Measurements from ENCODE around the gene GSTA2. TPM values are rescaled to one million over a fixed set of nuclear protein-coding genes. Genes with fewer than 3 reads are reported as not detected.

GSTA2 gene
- total RNA-seq, 1 donor from 2014 or later, result not detected

DNA sequence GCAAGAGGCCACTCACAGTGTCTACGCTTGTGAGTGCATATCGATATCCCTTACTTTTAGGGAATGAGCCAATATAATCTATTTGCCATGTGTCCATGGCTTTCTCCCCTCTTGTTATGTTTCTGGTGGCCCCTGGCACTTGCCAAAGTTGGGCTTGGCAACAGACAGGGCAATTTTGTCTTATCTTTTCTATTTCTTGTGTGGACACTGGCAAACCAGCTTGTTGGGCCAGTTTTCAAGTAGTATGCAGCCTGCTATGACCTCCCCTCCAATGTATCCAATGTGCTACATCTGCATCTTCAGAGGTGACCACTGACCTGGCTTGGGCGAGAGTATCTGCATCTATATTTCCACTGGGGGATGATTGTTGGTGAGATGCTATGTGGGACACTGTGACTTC is 29.2 kb downstream of the GSTA2 start:
- no peak overlapping the region for H3K4me3 ChIP-seq (ENCODE audit: low read depth, low read length)
- no peak for TF ChIP-seq CTCF (conservative IDR thresholded peaks at IDR 0.05; ENCODE audit: low read depth, low read length)
- no peak for DNase-seq (ENCODE audit: low read depth)

- no peak overlapping the region for H3K4me3 ChIP-seq (ENCODE audit: low read depth, low read length)
- DNase-seq (ENCODE audit: low read depth), result no peak
Measured at GRCh38 chr6:52733172-52733571, 30.1 kb downstream of the GSTA2 start.

DNA sequence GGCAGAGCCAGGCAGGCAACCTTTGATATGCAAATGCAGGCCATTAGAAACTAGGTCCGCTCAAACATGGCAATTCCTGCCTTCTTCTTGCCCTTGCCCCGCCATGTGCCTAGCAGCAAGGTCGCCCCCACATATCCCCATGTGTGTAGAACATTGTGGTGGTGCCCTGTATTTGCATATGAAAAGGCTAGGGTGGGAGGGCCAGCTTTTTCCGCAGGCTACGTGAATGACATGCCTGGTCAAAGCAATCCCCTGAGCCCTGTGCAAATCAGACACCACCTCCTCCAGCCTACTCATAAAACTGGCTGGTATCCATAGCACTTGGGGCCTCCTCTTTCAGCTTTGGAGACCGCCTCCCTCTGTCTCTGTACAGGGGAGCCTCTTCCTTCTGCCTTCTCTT is 31.6 kb downstream of the GSTA2 start:
- TF ChIP-seq CTCF (conservative IDR thresholded peaks at IDR 0.05; ENCODE audit: low read depth, low read length), result no peak
- no peak overlapping the region for H3K4me3 ChIP-seq (ENCODE audit: low read depth, low read length)
- DNase-seq (ENCODE audit: low read depth), result no peak

More at GRCh38 chr6:52733172-52733571, 30.1 kb downstream of the GSTA2 start:
- no peak for TF ChIP-seq CTCF (conservative IDR thresholded peaks at IDR 0.05; ENCODE audit: low read depth, low read length)

GRCh38 chr6:52729576-52729975 is 33.7 kb downstream of the GSTA2 start:
- no peak overlapping the region for H3K4me3 ChIP-seq (ENCODE audit: low read depth, low read length)
- DNase-seq (ENCODE audit: low read depth), result no peak
- TF ChIP-seq CTCF (conservative IDR thresholded peaks at IDR 0.05; ENCODE audit: low read depth, low read length), result no peak

DNA sequence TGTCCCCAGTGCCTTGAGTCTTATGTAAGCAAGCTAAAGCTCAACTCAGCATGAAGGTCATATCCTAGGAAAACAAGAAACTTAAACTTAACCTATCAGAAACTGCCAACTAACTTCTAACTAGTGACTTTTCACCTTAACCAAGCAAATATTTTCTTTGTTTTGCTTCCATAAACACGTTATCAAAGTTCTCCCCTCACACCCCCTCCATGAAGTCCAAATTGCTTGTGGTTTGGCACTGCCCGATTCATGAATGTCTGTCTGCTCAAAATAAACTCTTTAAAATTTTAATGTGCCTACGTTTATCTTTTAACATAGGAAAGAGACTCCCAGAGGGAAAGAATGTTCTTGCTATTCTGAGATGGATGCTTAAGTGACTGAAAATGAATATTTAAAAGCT is 34.9 kb downstream of the GSTA2 start:
- H3K4me3 ChIP-seq (ENCODE audit: low read depth, low read length), result no peak overlapping the region
- TF ChIP-seq CTCF (conservative IDR thresholded peaks at IDR 0.05; ENCODE audit: low read depth, low read length), result no peak
- DNase-seq (ENCODE audit: low read depth), result no peak

- TF ChIP-seq CTCF (conservative IDR thresholded peaks at IDR 0.05; ENCODE audit: low read depth, low read length), result no peak
- no peak for DNase-seq (ENCODE audit: low read depth)
- no peak overlapping the region for H3K4me3 ChIP-seq (ENCODE audit: low read depth, low read length)
Measured at GRCh38 chr6:52727908-52728307, 35.4 kb downstream of the GSTA2 start.

GRCh38 chr6:52726741-52727535 is 36.3 kb downstream of the GSTA2 start:
- H3K4me3 ChIP-seq (ENCODE audit: low read depth, low read length), result no peak overlapping the region
- TF ChIP-seq CTCF (conservative IDR thresholded peaks at IDR 0.05; ENCODE audit: low read depth, low read length), result no peak
- peak; percentile 80 for DNase-seq (ENCODE audit: low read depth)
